Rectal smooth muscle tissue (tissue), 1 donor: ENCODE data around the gene SSR2.
"Not testable (repeated sequence)": the region's sequence is repeated elsewhere in the genome, so short reads cannot be mapped to it uniquely, and the experiment has no call there.

Experiments
- H3K27ac ChIP-seq: one replicate; pipeline ENCODE4 v1.7.0; 2013; ENCODE audit warnings: low read depth, low read length, inconsistent platforms
- H3K27me3 ChIP-seq: one replicate; pipeline ENCODE4 v1.7.0; 2013; ENCODE audit warnings: low read length; ENCODE audit not compliant: control insufficient read depth, insufficient read depth
- H3K36me3 ChIP-seq: one replicate; pipeline ENCODE4 v1.7.0; 2013; ENCODE audit warnings: low read length; ENCODE audit not compliant: control insufficient read depth, insufficient read depth
- H3K4me1 ChIP-seq: one replicate; pipeline ENCODE4 v1.7.0; 2013; ENCODE audit warnings: low read length; ENCODE audit not compliant: control insufficient read depth, insufficient read depth
- H3K4me3 ChIP-seq: one replicate; pipeline ENCODE4 v1.7.0; 2013; ENCODE audit warnings: low read length
- H3K9ac ChIP-seq: one replicate; pipeline ENCODE4 v1.7.0; 2013; ENCODE audit warnings: low read length

Gene SSR2

GRCh38 chr1:156055281-156056048 is 34.7 kb upstream of the SSR2 start:
- no peak overlapping the region for H3K27ac ChIP-seq
- H3K27me3 ChIP-seq: no peaks in the 10 kb centered on the region
- no peaks in the 10 kb centered on the region for H3K36me3 ChIP-seq
- H3K4me1 ChIP-seq: peaks cover 2% of the 10 kb centered on the region
- H3K9ac ChIP-seq: peak overlapping the region; percentile 54
- H3K4me3 ChIP-seq: peak overlapping the region; percentile 93

GRCh38 chr1:156054500-156055280 is 33.9 kb upstream of the SSR2 start, which contains the start of gene LAMTOR2:
TSS of gene LAMTOR2 (plus strand) at chr1:156054782. CDS start at chr1:156054890, 108 bp downstream.
- Histone ChIP-seq H3K27me3 (no peaks in the 10 kb centered on the region), H3K4me1 (peaks cover 2% of the 10 kb centered on the region), H3K4me3 (peak within 1 kb of the TSS; percentile 93), H3K36me3 (no peaks in the 10 kb centered on the region), H3K9ac (peak within 1 kb of the TSS; percentile 54), H3K27ac (peak within 1 kb of the TSS; percentile 77)

- Histone ChIP-seq H3K4me1 (peaks cover 2% of the 10 kb centered on the region), H3K27me3 (no peaks in the 10 kb centered on the region), H3K36me3 (no peaks in the 10 kb centered on the region), H3K9ac (peak within 1 kb of the TSS; percentile 29), H3K27ac (peak within 1 kb of the TSS; percentile 77), H3K4me3 (peak within 1 kb of the TSS; percentile 93)
Measured at GRCh38 chr1:156053768-156054499, 33.2 kb upstream of the SSR2 start, which contains the start of gene UBQLN4. TSS of gene UBQLN4 (minus strand) at chr1:156053798. CDS start at chr1:156053701, 97 bp downstream.

GRCh38 chr1:156052862-156053767 is 32.4 kb upstream of the SSR2 start:
- Histone ChIP-seq H3K9ac (peak overlapping the region; percentile 16), H3K27ac (peak overlapping the region; percentile 59)

DNA sequence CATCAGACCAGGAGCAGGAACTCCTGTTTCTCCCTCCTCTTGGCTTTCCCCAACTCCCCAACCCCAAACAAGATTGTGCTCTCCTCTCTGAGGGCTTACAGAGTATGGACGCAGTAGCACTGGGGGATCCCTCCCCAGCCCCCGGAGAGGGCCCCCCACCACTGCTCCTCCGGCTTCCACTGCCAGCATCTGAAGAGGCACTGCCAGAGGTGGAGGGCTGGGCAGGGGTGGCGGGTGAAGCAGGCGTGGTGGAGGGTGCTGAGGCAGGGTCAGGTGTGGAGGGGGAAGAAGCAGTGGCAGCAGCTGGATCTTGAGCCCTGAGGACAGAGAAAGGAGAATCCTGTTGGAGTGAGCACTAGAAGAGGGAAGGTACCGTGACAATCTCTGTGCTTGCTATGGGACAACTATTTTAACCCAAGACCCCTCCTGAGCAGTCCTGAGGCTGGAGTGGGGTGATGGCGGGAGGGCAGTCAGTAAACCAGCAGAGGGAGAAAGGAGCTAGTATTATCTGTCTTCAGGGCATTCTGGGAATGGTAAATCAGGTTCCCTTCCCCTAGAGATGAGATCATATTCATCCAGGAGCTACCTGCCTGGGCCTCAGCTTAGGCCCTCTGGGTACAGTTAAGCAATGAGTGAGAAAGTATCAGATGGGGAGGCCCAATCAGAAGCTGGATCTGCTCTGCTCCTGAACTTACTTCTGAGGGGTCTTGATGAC is 30.4 kb upstream of the SSR2 start:
- Histone ChIP-seq H3K4me1 (peaks cover 2% of the 10 kb centered on the region), H3K27me3 (no peaks in the 10 kb centered on the region), H3K9ac (no peak overlapping the region), H3K36me3 (no peaks in the 10 kb centered on the region), H3K4me3 (no peak overlapping the region), H3K27ac (no peak overlapping the region)

More at GRCh38 chr1:156052862-156053767, 32.4 kb upstream of the SSR2 start:
- Histone ChIP-seq H3K36me3 (no peaks in the 10 kb centered on the region), H3K4me3 (peak overlapping the region; percentile 80), H3K27me3 (no peaks in the 10 kb centered on the region), H3K4me1 (peaks cover 2% of the 10 kb centered on the region)

GRCh38 chr1:156050376-156050775 is 29.6 kb upstream of the SSR2 start:
- Histone ChIP-seq H3K4me1 (peaks cover under 1% of the 10 kb centered on the region), H3K36me3 (no peaks in the 10 kb centered on the region), H3K27ac (no peak overlapping the region), H3K4me3 (no peak overlapping the region), H3K9ac (no peak overlapping the region), H3K27me3 (no peaks in the 10 kb centered on the region)

GRCh38 chr1:156048663-156049258 is 28.0 kb upstream of the SSR2 start:
- Histone ChIP-seq H3K4me1 (no peaks in the 10 kb centered on the region), H3K36me3 (peaks cover under 1% of the 10 kb centered on the region), H3K4me3 (no peak overlapping the region), H3K27me3 (no peaks in the 10 kb centered on the region), H3K9ac (no peak overlapping the region), H3K27ac (no peak overlapping the region)

GRCh38 chr1:156045076-156045475 is 24.3 kb upstream of the SSR2 start:
- no peak overlapping the region for H3K27ac ChIP-seq
- H3K4me1 ChIP-seq: no peaks in the 10 kb centered on the region
- no peaks in the 10 kb centered on the region for H3K27me3 ChIP-seq
- H3K4me3 ChIP-seq: no peak overlapping the region
- peaks cover 18% of the 10 kb centered on the region for H3K36me3 ChIP-seq
- no peak overlapping the region for H3K9ac ChIP-seq

GRCh38 chr1:156042828-156043227 is 22.1 kb upstream of the SSR2 start:
- no peaks in the 10 kb centered on the region for H3K27me3 ChIP-seq
- H3K27ac ChIP-seq: no peak overlapping the region
- H3K4me3 ChIP-seq: no peak overlapping the region
- no peak overlapping the region for H3K9ac ChIP-seq
- no peaks in the 10 kb centered on the region for H3K4me1 ChIP-seq
- peaks cover 18% of the 10 kb centered on the region for H3K36me3 ChIP-seq

- H3K9ac ChIP-seq, H3K36me3 ChIP-seq, H3K27me3 ChIP-seq, H3K4me1 ChIP-seq, H3K4me3 ChIP-seq, H3K27ac ChIP-seq: not testable (repeated sequence)
Measured at GRCh38 chr1:156034991-156035390, 14.2 kb upstream of the SSR2 start.

DNA sequence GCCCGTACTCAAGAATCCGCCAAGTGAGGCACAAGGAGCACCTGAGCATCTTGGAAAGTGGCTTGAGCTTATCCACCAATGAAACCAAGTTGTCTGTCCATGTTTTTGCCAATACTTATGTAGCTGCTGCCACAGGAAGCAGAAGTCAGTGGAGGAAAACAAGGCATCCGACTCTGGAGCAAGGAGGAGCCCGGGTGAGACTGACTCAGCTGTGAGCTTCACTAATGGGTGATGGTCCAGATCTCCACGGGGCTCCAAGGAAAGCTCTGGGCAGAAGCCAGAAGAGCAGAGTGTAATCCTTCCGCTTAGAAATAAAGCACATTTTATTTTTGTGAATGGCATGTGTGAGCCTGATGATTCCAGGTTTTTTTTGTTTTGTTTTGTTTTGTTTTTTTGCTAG is 12.3 kb upstream of the SSR2 start:
- Histone ChIP-seq H3K4me3 (no peak overlapping the region), H3K27ac (no peak overlapping the region), H3K4me1 (no peaks in the 10 kb centered on the region), H3K9ac (no peak overlapping the region), H3K36me3 (no peaks in the 10 kb centered on the region), H3K27me3 (no peaks in the 10 kb centered on the region)
